LoVo (cell line): ENCODE results near the gene PTN.
"Not testable (repeated sequence)": the region's sequence is repeated elsewhere in the genome, so short reads cannot be mapped to it uniquely, and the experiment has no call there.

Experiments
- DNase-seq: peaks from one replicate; pipeline ENCODE4 v3.0.0-alpha.2; 2016; ENCODE audit warnings: low spot score

The PTN gene

GRCh38 chr7:137268001-137268865 is 75.3 kb downstream of the PTN start:
- not testable (repeated sequence) for DNase-seq

- no peak for DNase-seq
Measured at GRCh38 chr7:137266764-137267163, 76.8 kb downstream of the PTN start.

- DNase-seq = not testable (repeated sequence)
Measured at GRCh38 chr7:137265480-137265879, 78.1 kb downstream of the PTN start.

- DNase-seq = no peak
Measured at GRCh38 chr7:137262599-137262998, 80.9 kb downstream of the PTN start.

GRCh38 chr7:137258552-137258951 is 85.0 kb downstream of the PTN start:
- DNase-seq = no peak

GRCh38 chr7:137254766-137255165 is 88.8 kb downstream of the PTN start:
- DNase-seq = no peak

GRCh38 chr7:137245890-137246289 is 97.6 kb downstream of the PTN start:
- DNase-seq = no peak

- DNase-seq = no peak
Measured at GRCh38 chr7:137245186-137245585, 98.3 kb downstream of the PTN start.

GRCh38 chr7:137243741-137244140 is 99.8 kb downstream of the PTN start:
- no peak for DNase-seq

- DNase-seq = no peak
Measured at GRCh38 chr7:137242616-137243015, 100.9 kb downstream of the PTN start.

- no peak for DNase-seq
Measured at GRCh38 chr7:137241655-137242360, 101.7 kb downstream of the PTN start.

- DNase-seq = not testable (repeated sequence)
Measured at GRCh38 chr7:137239186-137239585, 104.3 kb downstream of the PTN start.

- no peak for DNase-seq
Measured at GRCh38 chr7:137235434-137235833, 108.1 kb downstream of the PTN start.

GRCh38 chr7:137231167-137231566 is 112.4 kb downstream of the PTN start:
- no peak for DNase-seq

- DNase-seq = no peak
Measured at GRCh38 chr7:137221467-137221866, 122.1 kb downstream of the PTN start.

GRCh38 chr7:137213744-137214143 is 129.8 kb downstream of the PTN start:
- DNase-seq = no peak

GRCh38 chr7:137209151-137209817 is 134.2 kb downstream of the PTN start:
- DNase-seq = no peak

- no peak for DNase-seq
Measured at GRCh38 chr7:137206770-137207169, 136.8 kb downstream of the PTN start.

- no peak for DNase-seq
Measured at GRCh38 chr7:137204246-137204645, 139.3 kb downstream of the PTN start.

- DNase-seq = no peak
Measured at GRCh38 chr7:137203351-137203750, 140.2 kb downstream of the PTN start.

GRCh38 chr7:137196648-137197047 is 146.9 kb downstream of the PTN start:
- DNase-seq = no peak

- DNase-seq = no peak
Measured at GRCh38 chr7:137195996-137196395, 147.5 kb downstream of the PTN start.

GRCh38 chr7:137181619-137182018 is 161.9 kb downstream of the PTN start:
- DNase-seq = not testable (repeated sequence)
